ENCODE measurements around the gene DAB1. TPM values are rescaled to one million over a fixed set of nuclear protein-coding genes. Genes with fewer than 3 reads are reported as not detected.
A peak's percentile ranks its signal among the peaks of the same experiment; 100 is the strongest.

Gene DAB1
- total and polyA plus RNA-seq, 8 donors: 0.04 to 1.4 (median 0.39) TPM

GRCh38 chr1:57067863-57068262, 356.0 kb downstream of the DAB1 start:
- FAIRE-seq: no peak
- H3K9me3 ChIP-seq: no peaks in the 10 kb centered on the region
- DNase-seq: peak in 1 of 6 donors; percentile 13
- ATAC-seq: peak in 2 of 4 donors; percentile 36 to 48
- intact Hi-C loops (cut with DNase I): no loop called here
- H3K4me3 ChIP-seq: no peak overlapping the region
- WGBS, 2 donors: 68 to 77% methylated on average over 3 of the region's 3 CpGs
- no peaks in the 10 kb centered on the region for H3K27me3 ChIP-seq
- H3K36me3 ChIP-seq: no peaks in the 10 kb centered on the region
- TF ChIP-seq CTCF (IDR thresholded peaks at IDR 0.05): no peak
- no peaks in the 10 kb centered on the region for H3K4me1 ChIP-seq
- no peak overlapping the region for H3K27ac ChIP-seq

- 73 to 77% methylated on average over 4 of the region's 4 CpGs for WGBS, 2 donors
- DNase-seq (no peak), ATAC-seq (no peak), FAIRE-seq (no peak)
- Histone ChIP-seq H3K27me3 (no peaks in the 10 kb centered on the region), H3K4me3 (no peak overlapping the region), H3K27ac (no peak overlapping the region), H3K9me3 (no peaks in the 10 kb centered on the region), H3K4me1 (no peaks in the 10 kb centered on the region), H3K36me3 (no peaks in the 10 kb centered on the region)
- intact Hi-C loops (cut with DNase I): no loop called here
- TF ChIP-seq CTCF (IDR thresholded peaks at IDR 0.05): no peak
Measured at GRCh38 chr1:57066980-57067610, 356.8 kb downstream of the DAB1 start.

GRCh38 chr1:57065442-57065841, 358.4 kb downstream of the DAB1 start:
- Histone ChIP-seq H3K27ac (no peak overlapping the region), H3K36me3 (no peaks in the 10 kb centered on the region), H3K27me3 (no peaks in the 10 kb centered on the region), H3K4me1 (no peaks in the 10 kb centered on the region), H3K9me3 (no peaks in the 10 kb centered on the region), H3K4me3 (no peak overlapping the region)
- WGBS, 2 donors: 94 to 97% methylated on average over 3 of the region's 3 CpGs
- DNase-seq: no peak
- intact Hi-C loops (cut with DNase I): no loop called here
- ATAC-seq: no peak
- FAIRE-seq: no peak
- TF ChIP-seq CTCF (IDR thresholded peaks at IDR 0.05): no peak

- FAIRE-seq (no peak), DNase-seq (no peak)
Measured at GRCh38 chr1:57064379-57065140, 359.3 kb downstream of the DAB1 start.

More at GRCh38 chr1:57064379-57065140, 359.3 kb downstream of the DAB1 start:
- Histone ChIP-seq H3K27me3 (no peaks in the 10 kb centered on the region), H3K27ac (no peak overlapping the region), H3K4me1 (no peaks in the 10 kb centered on the region), H3K36me3 (no peaks in the 10 kb centered on the region), H3K9me3 (no peaks in the 10 kb centered on the region), H3K4me3 (no peak overlapping the region)
- WGBS, 2 donors: 76 to 92% methylated on average over 7 of the region's 7 CpGs
- TF ChIP-seq CTCF (IDR thresholded peaks at IDR 0.05): no peak
- ATAC-seq: peak in 2 of 4 donors; percentile 58
- intact Hi-C loops (cut with DNase I): no loop called here

Data from pancreas (tissue), 10 donors.